ENCODE measurements around the gene RB1.

RB1 gene

GRCh38 chr13:48398450-48399095 lies 95.0 kb downstream of the RB1 start:
- Histone ChIP-seq H3K36me3 (replicated peaks) (no peaks in the 10 kb centered on the region), H3K27me3 (replicated peaks) (no peaks in the 10 kb centered on the region), H3K4me3 (ENCODE audit: low read depth, low read length) (no peak overlapping the region), H3K27ac (no peak overlapping the region)
- peak; percentile 7 for DNase-seq
- TF ChIP-seq, protein P1, sequence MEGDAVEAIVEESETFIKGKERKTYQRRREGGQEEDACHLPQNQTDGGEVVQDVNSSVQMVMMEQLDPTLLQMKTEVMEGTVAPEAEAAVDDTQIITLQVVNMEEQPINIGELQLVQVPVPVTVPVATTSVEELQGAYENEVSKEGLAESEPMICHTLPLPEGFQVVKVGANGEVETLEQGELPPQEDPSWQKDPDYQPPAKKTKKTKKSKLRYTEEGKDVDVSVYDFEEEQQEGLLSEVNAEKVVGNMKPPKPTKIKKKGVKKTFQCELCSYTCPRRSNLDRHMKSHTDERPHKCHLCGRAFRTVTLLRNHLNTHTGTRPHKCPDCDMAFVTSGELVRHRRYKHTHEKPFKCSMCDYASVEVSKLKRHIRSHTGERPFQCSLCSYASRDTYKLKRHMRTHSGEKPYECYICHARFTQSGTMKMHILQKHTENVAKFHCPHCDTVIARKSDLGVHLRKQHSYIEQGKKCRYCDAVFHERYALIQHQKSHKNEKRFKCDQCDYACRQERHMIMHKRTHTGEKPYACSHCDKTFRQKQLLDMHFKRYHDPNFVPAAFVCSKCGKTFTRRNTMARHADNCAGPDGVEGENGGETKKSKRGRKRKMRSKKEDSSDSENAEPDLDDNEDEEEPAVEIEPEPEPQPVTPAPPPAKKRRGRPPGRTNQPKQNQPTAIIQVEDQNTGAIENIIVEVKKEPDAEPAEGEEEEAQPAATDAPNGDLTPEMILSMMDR (IDR thresholded peaks at IDR 0.05; ENCODE audit: low read depth, low read length, missing control alignments) = no peak
- in situ Hi-C loops (cut with HindIII; ENCODE audit: low pct_ligation_motif_present, low sequenced_read_pairs) = no loop called here

GRCh38 chr13:48400090-48400694 lies 96.6 kb downstream of the RB1 start:
- no peak for DNase-seq
- peak overlapping the region; percentile 40 for H3K27ac ChIP-seq
- TF ChIP-seq, protein P1 (IDR thresholded peaks at IDR 0.05; ENCODE audit: low read depth, low read length, missing control alignments) = no peak
- in situ Hi-C loops (cut with HindIII; ENCODE audit: low pct_ligation_motif_present, low sequenced_read_pairs) = no loop called here
- no peaks in the 10 kb centered on the region for H3K36me3 ChIP-seq (replicated peaks)
- no peak overlapping the region for H3K4me3 ChIP-seq (ENCODE audit: low read depth, low read length)
- H3K27me3 ChIP-seq (replicated peaks) = no peaks in the 10 kb centered on the region

DNA sequence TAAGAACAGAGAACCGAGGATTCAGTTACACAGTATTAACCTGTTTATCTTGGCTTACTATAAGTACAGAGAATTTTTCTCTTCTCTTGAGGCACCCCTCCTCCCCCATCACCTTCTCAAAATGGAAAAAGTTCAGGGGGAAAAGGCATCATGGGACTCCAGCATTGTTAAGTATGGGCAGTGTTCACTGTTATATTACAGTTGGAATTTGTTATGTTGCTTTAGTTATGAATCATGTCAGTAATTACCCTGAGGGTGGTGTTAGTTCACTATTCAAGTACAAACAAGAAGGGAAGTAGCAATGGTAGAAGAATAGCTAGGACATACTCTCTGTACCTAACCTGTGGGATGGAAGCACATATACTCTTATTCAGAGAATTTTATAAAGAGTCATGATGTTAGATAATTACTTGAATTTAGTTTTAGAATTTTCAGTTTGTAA lies 97.3 kb downstream of the RB1 start:
- H3K27ac ChIP-seq = peak overlapping the region; percentile 40
- no peak overlapping the region for H3K4me3 ChIP-seq (ENCODE audit: low read depth, low read length)
- TF ChIP-seq, protein P1 (IDR thresholded peaks at IDR 0.05; ENCODE audit: low read depth, low read length, missing control alignments) = no peak
- DNase-seq = peak; percentile 14
- H3K36me3 ChIP-seq (replicated peaks) = no peaks in the 10 kb centered on the region
- in situ Hi-C loops (cut with HindIII; ENCODE audit: low pct_ligation_motif_present, low sequenced_read_pairs) = no loop called here
- H3K27me3 ChIP-seq (replicated peaks) = no peaks in the 10 kb centered on the region

GRCh38 chr13:48401480-48401879 lies 97.9 kb downstream of the RB1 start:
- no peaks in the 10 kb centered on the region for H3K27me3 ChIP-seq (replicated peaks)
- TF ChIP-seq, protein P1 (IDR thresholded peaks at IDR 0.05; ENCODE audit: low read depth, low read length, missing control alignments) = no peak

DNA sequence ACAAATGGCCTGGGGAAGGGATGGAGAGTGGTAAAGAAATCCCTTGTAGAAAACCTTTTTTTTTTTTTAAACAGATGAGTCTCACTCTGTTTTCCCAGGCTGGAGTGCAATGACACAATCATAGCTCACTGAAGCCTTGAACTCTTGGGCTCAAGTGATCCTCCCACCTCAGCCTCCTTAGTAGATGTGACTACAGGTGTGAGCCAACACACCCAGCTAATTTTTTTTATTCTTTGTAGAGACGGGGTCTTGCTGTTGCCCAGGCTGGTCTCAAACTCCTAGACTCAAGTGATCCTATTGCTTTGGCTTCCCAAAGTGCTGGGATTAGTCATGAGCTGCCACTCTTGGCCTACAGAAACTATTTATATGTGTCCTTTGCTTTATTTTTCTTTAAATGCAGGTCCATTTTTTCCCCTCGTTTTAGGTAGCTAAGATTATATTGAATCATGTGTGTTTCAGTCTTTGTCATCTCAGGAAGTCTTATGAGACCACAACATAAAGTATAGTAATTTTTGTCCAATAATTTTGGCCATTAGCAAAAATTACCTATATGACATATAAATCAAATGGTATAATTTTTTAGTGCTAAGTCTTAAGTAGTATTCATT lies 98.9 kb downstream of the RB1 start:
- no peak for DNase-seq
- Histone ChIP-seq H3K27me3 (replicated peaks) (no peaks in the 10 kb centered on the region), H3K36me3 (replicated peaks) (no peaks in the 10 kb centered on the region), H3K27ac (no peak overlapping the region), H3K4me3 (ENCODE audit: low read depth, low read length) (no peak overlapping the region)
- TF ChIP-seq, protein P1 (IDR thresholded peaks at IDR 0.05; ENCODE audit: low read depth, low read length, missing control alignments) = no peak
- in situ Hi-C loops (cut with HindIII; ENCODE audit: low pct_ligation_motif_present, low sequenced_read_pairs) = no loop called here

More at GRCh38 chr13:48401480-48401879, 97.9 kb downstream of the RB1 start:
- Histone ChIP-seq H3K27ac (no peak overlapping the region), H3K36me3 (replicated peaks) (no peaks in the 10 kb centered on the region), H3K4me3 (ENCODE audit: low read depth, low read length) (no peak overlapping the region)
- no peak for DNase-seq
- in situ Hi-C loops (cut with HindIII; ENCODE audit: low pct_ligation_motif_present, low sequenced_read_pairs) = no loop called here
